Heart left ventricle (tissue), 13 donors: ENCODE measurements around the gene USP4.

Source experiments
- POLR2A ChIP-seq, 2 donors: fragments of 450-650 bp; IDR thresholded peaks; one replicate each; pipeline ENCODE4 v1.6.1; 2017; ENCODE audit warnings: antibody characterized with exemption in 2 of 2, mild to moderate bottlenecking in 2 of 2, moderate library complexity in 2 of 2
- TF ChIP-seq, protein P1 (sequence below), 12 donors: fragments of 200-600 bp; sonication (generic) in 4 of 12; IDR thresholded peaks; one replicate each; pipeline versions ENCODE4 v1.5.0 to v1.8.0; 2018 to 2022; ENCODE audit warnings: antibody characterized with exemption in 12 of 12, mild to moderate bottlenecking in 5 of 12
- donor health status: ischemic (EF 13 %, LVEDD 7.1; RV severe dilation, severe dysfunction).
- donor health status: DM: no; HTN: yes; CAD: no.
- donor health status: DM: no; HTN: no; CAD: no.
- donor health status: ischemic (EF 25% LVEDD 6.9; RV normal size, moderate dysfunction).
- donor health status: ischemic (EF 25% LVEDD 5.7; RV mildly dilated, moderate dysfunction).
- donor health status: ischemic (EF 35%, LVEDD 5.7; RV mildly dilated, moderate dysfunction).
- donor health status: nonischemic (EF 11% LVEDD 7.7; RV severe dilation, severe dysfunction).
- donor health status: DM: yes; HTN: yes; CAD: no.
- donor health status: PGD.
- donor health status: ischemic (EF 29% LVEDD 5.4; RV normal size, mild dysfunction).
- donor health status: nonischemic (EF 23%, LVEDD 6.1; RV moderate dilation, normal function).

DNA sequence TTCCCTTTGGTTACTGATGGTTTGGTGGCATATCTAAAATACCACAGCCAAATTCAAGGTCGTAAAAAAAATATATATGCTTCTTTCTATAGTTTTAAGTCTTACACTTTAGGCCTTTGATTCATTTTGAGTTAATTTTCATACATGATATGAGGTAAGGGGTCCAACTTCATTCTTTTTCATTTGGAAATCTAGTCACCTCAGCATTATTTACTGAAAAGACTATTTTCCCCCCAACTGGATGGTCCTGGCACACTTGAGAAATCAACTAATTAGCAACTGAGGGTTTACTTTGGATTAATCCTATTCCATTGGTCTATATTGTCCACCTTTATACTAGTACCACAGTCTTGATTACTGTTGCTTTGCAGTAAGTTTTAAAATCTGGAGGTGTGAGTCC lies 45.8 kb upstream of the USP4 start:
- TF ChIP-seq, protein P1, sequence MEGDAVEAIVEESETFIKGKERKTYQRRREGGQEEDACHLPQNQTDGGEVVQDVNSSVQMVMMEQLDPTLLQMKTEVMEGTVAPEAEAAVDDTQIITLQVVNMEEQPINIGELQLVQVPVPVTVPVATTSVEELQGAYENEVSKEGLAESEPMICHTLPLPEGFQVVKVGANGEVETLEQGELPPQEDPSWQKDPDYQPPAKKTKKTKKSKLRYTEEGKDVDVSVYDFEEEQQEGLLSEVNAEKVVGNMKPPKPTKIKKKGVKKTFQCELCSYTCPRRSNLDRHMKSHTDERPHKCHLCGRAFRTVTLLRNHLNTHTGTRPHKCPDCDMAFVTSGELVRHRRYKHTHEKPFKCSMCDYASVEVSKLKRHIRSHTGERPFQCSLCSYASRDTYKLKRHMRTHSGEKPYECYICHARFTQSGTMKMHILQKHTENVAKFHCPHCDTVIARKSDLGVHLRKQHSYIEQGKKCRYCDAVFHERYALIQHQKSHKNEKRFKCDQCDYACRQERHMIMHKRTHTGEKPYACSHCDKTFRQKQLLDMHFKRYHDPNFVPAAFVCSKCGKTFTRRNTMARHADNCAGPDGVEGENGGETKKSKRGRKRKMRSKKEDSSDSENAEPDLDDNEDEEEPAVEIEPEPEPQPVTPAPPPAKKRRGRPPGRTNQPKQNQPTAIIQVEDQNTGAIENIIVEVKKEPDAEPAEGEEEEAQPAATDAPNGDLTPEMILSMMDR (IDR thresholded peaks at IDR 0.05) = no peak
- no peak for TF ChIP-seq POLR2A (IDR thresholded peaks at IDR 0.05)
